DMS53 treated with DMSO at 0.1 percent for 48 hours (cell line): ENCODE measurements around the gene DALRD3.

Source experiments
- DNase-seq: peaks from one replicate; lab custom pipeline; 2025; ENCODE audit not compliant: unreplicated experiment; lab: John Stamatoyannopoulos, UW

Gene DALRD3

GRCh38 chr3:49006408-49007067 is 11.8 kb downstream of the DALRD3 start:
- no peak for DNase-seq

DNA sequence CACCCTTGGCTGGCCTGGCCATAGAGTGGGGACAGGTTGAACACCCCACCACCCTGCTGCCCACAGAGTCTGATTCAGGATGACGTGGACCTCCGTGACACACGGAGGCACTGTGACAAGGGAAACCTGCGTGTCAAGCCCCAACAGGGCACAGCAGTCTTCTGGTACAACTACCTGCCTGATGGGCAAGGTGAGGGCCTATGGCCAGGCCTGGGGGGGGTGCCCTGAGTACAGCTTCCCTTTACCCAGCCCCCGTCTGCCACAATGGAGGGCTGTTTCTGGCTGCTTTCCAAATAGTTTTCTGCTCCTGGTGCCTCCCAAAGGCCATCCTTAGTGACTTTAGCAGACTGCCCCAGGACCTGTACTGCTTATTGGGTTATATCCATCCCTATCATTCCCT is 12.4 kb downstream of the DALRD3 start:
- no peak for DNase-seq

- DNase-seq, result no peak
Observed at GRCh38 chr3:49005303-49005680, 13.1 kb downstream of the DALRD3 start.

GRCh38 chr3:49004352-49005302 is 13.8 kb downstream of the DALRD3 start:
- no peak for DNase-seq

- no peak for DNase-seq
Observed at GRCh38 chr3:49001155-49001554, 17.2 kb downstream of the DALRD3 start.

GRCh38 chr3:48999085-48999858 is 19.1 kb downstream of the DALRD3 start:
- no peak for DNase-seq

DNA sequence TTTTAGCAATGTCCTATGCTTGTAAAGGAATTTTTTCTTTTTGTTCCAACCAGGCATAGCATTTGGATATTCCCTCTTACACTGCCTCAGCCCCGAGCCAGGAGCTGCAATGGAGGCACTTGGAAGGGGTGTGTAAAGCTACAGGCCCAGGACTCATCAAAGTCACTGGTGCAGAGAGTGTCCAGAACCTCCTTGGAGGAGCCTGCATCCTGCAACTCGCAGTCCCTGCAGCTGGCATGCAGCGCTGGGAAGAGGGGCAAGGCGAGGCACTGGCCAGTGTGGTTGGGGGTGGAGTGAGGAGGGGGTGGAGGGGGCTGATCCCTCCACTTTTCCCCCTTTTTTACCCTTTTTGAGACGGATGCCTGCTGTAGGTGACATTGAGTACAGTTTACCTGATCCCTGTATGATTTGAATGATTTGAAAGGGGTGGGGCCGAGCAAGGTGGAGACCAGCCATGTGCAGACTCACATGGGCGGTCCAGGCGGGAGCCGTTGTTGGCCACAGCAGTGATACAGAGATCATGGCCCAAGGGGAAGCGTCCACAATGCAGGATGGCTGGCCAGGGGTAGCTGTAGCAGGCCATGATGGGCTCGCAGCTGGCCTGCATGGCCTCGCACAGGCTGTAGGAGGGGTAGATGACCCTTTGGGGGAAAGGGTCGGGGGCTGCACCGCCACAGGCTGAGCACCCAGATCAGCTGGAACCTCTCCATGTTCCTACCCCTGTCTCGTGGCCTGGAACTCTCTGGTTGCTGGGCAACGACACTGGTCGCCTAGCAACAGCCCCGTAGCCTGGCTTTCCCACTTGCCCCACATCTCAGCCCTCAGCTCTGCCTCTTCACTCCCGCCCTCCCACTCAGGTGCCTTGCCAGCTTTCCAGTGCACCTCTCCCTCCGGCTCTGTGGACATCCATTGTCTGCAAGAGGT is 20.4 kb downstream of the DALRD3 start:
- no peak for DNase-seq

GRCh38 chr3:48997102-48997635 is 21.2 kb downstream of the DALRD3 start:
- DNase-seq, result no peak

DNA sequence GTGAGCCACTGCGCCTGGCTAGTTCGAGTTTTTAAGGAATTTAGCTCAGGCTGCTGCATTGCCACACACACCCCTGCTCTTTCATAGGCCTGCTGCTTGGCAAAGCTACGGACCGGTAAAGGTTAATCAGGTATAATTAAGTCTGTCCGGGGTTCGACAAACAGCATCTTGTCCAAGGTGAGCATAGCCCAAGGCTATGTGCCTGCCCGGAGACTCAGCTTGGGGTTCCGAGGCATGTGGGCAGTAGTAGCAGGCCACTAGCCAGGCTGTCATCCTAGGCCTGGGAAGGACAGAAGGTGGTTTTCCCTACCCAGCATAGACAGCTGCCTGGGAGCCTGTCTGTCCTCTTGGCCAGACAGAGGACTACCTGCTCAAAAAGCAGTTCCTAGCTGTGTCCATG is 21.7 kb downstream of the DALRD3 start:
- DNase-seq, result no peak

DNA sequence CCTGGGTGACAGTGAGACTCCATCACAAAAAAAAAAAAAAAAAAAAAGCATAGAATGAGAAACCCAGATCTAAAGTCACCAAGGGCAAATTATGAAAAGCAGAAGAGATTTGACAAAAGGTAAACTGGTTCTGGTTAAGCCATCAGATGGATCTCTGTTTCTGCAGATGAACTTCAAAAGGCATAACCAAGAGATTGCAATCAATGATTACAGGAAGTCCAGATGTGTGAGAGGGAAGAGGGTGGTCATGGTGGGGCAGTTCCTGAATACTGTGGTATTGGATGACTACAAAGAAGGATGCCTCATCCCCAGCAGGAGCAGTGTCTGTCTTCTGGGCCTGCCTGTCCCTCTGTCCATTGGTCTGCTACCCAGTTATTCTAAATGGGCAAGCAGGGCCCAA is 24.5 kb downstream of the DALRD3 start:
- DNase-seq, result no peak

DNA sequence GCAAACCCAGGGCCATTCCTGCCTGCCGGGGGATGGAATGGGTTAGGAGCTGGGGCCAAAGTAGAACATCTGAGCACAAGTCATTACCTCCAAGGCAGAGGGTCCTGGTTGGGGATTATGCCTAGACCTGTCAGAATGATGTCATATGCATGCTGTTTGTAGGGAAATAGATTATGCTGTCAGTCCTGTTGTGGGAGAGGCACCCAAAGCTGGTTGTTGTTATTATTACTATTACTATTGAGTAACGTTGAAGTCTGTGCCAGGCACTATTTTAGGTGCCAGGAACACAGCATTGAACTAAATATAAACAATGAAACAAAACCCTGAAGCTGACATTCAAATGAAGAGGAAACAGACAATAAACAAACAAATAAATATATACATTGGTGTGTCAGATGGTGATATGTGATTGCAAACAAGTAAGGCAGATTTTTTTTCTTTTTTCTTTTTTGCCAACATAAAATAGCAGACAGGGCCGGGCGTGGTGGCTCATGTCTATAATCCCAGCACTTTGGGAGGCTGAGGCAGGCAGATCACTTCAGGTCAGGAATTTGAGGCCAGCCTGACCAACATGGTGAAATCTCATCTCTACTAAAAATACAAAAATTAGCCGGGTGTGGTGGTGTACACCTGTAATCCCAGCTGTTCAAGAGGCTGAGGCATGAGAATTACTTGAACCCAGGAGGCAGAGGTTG is 26.4 kb downstream of the DALRD3 start:
- DNase-seq, result no peak

- DNase-seq, result no peak
Observed at GRCh38 chr3:48990636-48991469, 27.5 kb downstream of the DALRD3 start.

GRCh38 chr3:48989796-48990635 is 28.4 kb downstream of the DALRD3 start, which contains the start of gene P4HTM:
P4HTM (plus strand) TSS chr3:48990241; CDS start chr3:48990257, 16 bp downstream.
- DNase-seq, result no peak

DNA sequence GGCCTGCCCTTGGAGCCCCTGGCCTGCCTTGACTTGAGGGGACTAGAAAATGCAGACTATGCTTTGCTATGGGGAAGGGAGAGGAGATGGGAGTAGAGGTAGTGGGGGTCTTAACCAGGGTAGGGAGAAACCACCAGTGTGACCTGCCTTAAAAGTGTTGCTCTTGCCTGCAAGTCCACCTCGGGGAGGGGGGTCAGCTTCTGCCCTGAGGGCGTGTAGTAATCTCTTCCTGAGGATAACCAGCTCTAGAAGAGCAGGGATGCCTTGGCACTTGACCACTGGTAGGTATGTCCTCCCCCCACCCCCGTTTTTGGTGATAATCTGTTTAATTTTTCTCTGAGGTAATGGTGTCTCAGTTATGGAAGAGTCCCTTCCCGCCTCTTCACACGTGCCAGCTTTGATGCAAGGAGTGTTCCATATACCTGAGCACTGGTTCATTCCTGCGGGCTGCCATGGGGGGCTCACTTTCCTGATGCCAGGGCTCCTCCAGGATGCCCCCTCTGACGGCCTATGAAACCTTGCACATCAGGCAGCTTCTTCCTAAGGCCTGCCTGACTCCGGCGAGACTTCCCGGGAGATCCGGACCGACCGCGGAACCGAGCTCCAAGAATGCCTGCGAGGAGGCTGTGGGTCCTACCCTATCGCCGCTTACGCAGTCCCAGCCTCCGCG is 29.1 kb downstream of the DALRD3 start:
- no peak for DNase-seq

DNA sequence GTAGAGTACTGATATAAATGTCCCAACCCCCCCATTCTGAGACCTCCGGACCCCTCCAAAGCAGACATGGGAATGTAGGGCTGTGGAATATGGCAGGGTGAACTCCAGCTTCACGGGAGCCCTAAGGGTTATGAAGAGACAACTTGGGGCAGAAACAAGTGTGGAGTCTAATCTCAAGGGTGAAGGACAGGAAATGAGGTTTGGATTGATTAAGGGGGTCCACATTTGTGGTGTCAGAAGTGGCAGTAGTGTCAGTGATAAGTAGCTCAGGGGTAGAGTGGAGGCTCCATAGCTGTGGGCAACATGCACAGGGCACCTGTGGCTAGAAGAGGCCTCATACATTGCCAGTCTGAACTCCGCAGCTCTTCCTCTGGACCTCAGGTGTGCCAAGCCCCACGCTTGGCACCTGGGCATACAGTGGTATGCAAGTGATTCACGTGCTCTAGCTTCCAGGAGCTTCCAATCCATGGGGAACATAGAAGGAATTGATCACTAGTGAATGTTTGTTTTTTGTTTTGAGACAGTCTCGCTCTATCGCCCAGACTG is 32.5 kb downstream of the DALRD3 start:
- DNase-seq, result no peak

DNA sequence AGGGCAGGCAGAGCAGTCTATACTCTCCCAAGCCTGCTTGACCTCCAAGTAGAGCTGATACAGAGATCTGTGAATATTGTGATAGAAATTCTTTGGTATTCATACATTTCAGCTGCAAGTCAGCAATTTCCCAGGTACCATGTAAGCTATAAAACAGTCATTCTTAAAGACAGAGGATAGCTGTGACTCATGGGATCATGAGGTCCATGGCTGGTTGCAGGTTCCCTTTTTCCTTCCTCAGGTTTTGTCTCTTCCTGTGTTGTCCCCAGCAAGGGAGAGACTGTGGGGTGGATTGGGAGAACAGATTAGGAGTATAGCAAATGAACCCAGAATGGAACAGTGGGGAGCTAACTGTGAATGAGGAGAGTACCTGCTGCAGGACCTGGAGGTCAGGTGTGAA is 33.7 kb downstream of the DALRD3 start:
- no peak for DNase-seq

GRCh38 chr3:48983096-48983495 is 35.3 kb downstream of the DALRD3 start:
- no peak for DNase-seq
